Head of caudate nucleus (tissue), 42 donors: ENCODE measurements around the gene TOP2A.
"Not testable (repeated sequence)": the region's sequence is repeated elsewhere in the genome, so short reads cannot be mapped to it uniquely, and the experiment has no call there.

ENCODE experiments used
- DNase-seq, 42 donors: peaks; one replicate each; pipeline versions ENCODE4 v3.0.0 to v3.0.0-alpha.2; 2020 to 2021; ENCODE audit warnings: mixed read lengths in 7 of 42
- intact Hi-C: fragments of 100-400 bp; cut with DNase I; formaldehyde crosslinking; loops from one replicate; pipeline ENCODE4 v1.15.0; 2022

Gene TOP2A

GRCh38 chr17:40433551-40434415 is 16.1 kb upstream of the TOP2A start:
- DNase-seq: peak in 9 of 42 donors; percentile 19 to 42 (median 30)
- intact Hi-C loops: no loop called here

- intact Hi-C loops: no loop called here
- peak in 5 of 42 donors; percentile 8 to 29 (median 20) for DNase-seq
Observed at GRCh38 chr17:40432864-40433528, 15.3 kb upstream of the TOP2A start.

GRCh38 chr17:40431231-40431602 is 13.5 kb upstream of the TOP2A start:
- DNase-seq: peak in 4 of 42 donors; percentile 8 to 18 (median 12)
- intact Hi-C loops: no loop called here

- DNase-seq: peak in 6 of 42 donors; percentile 10 to 28 (median 13)
- intact Hi-C loops: no loop called here
Observed at GRCh38 chr17:40430272-40431230, 12.9 kb upstream of the TOP2A start.

GRCh38 chr17:40427002-40427491 is 9.4 kb upstream of the TOP2A start:
- intact Hi-C loops: no loop called here
- DNase-seq: peak in 3 of 42 donors; percentile 6 to 13 (median 10)

GRCh38 chr17:40425741-40426140 is 8.0 kb upstream of the TOP2A start:
- intact Hi-C loops: no loop called here
- peak in 3 of 42 donors; percentile 2 to 27 (median 18) for DNase-seq

- no peak for DNase-seq
- intact Hi-C loops: no loop called here
Observed at GRCh38 chr17:40422990-40423633, 5.4 kb upstream of the TOP2A start.

GRCh38 chr17:40419559-40420331 is 2.0 kb upstream of the TOP2A start:
- intact Hi-C loops: loop anchor here (10.0 kb wide), 1 partner anchor 125 kb away; no protein-coding TSS in a partner anchor
- no peak for DNase-seq

- peak in 11 of 42 donors; percentile 9 to 50 (median 30) for DNase-seq
- intact Hi-C loops: loop anchor here (10.0 kb wide), 1 partner anchor 126 kb away; no protein-coding TSS in a partner anchor
Observed at GRCh38 chr17:40418428-40418706, 671 bp upstream of the TOP2A start.

- DNase-seq: no peak
- intact Hi-C loops: loop anchor here (10.0 kb wide), 1 partner anchor 128 kb away; no protein-coding TSS in a partner anchor
Observed at GRCh38 chr17:40417258-40417608, 463 bp downstream of the TOP2A start.

GRCh38 chr17:40416671-40417070 is 1.0 kb downstream of the TOP2A start:
- intact Hi-C loops: loop anchor here (10.0 kb wide), 1 partner anchor 128 kb away; no protein-coding TSS in a partner anchor
- no peak for DNase-seq

- no peak for DNase-seq
- intact Hi-C loops: loop anchor here (10.0 kb wide), 1 partner anchor 129 kb away; no protein-coding TSS in a partner anchor
Observed at GRCh38 chr17:40415390-40415789, 2.3 kb downstream of the TOP2A start.

- not testable (repeated sequence) for DNase-seq
- intact Hi-C loops: loop anchor here (10.0 kb wide), 1 partner anchor 130 kb away; no protein-coding TSS in a partner anchor
Observed at GRCh38 chr17:40414312-40414711, 3.4 kb downstream of the TOP2A start.

GRCh38 chr17:40412880-40413279 is 4.8 kb downstream of the TOP2A start:
- DNase-seq: no peak
- intact Hi-C loops: loop anchor here (10.0 kb wide), 1 partner anchor 132 kb away; no protein-coding TSS in a partner anchor

- intact Hi-C loops: loop anchor here (10.0 kb wide), 1 partner anchor 133 kb away; no protein-coding TSS in a partner anchor
- no peak for DNase-seq
Observed at GRCh38 chr17:40411821-40412220, 5.9 kb downstream of the TOP2A start.

GRCh38 chr17:40410082-40410481 is 7.6 kb downstream of the TOP2A start:
- intact Hi-C loops: loop anchor here (10.0 kb wide), 1 partner anchor 135 kb away; no protein-coding TSS in a partner anchor

GRCh38 chr17:40409540-40409939 is 8.2 kb downstream of the TOP2A start:
- intact Hi-C loops, DNase-seq: not testable (repeated sequence)

More at GRCh38 chr17:40410082-40410481, 7.6 kb downstream of the TOP2A start:
- no peak for DNase-seq
